Suprapubic skin (tissue), 4 donors: ENCODE data around the gene MIPEP.

Source experiments
- EP300 ChIP-seq: sonication (generic); formaldehyde crosslinking; IDR thresholded peaks from one replicate; pipeline ENCODE4 v1.6.1; 2017; ENCODE audit warnings: antibody characterized with exemption
- POLR2A ChIP-seq, 2 donors: fragments of 450-650 bp; IDR thresholded peaks; one replicate each; pipeline ENCODE4 v1.6.1; 2017; ENCODE audit warnings: antibody characterized with exemption in 2 of 2, mild to moderate bottlenecking in 2 of 2, moderate library complexity in 2 of 2
- POLR2AphosphoS5 ChIP-seq, 3 donors: sonication (generic); formaldehyde crosslinking; IDR thresholded peaks; one replicate each; pipeline ENCODE4 v1.6.1; 2017; ENCODE audit warnings: antibody characterized with exemption in 3 of 3
- TF ChIP-seq, protein P1 (sequence below), 2 donors: fragments of 200-600 bp in 1 of 2; fragments of 450-650 bp in 1 of 2; sonication (generic) in 1 of 2; IDR thresholded peaks; one replicate each; pipeline ENCODE4 v1.5.1; 2016 to 2019; ENCODE audit warnings: antibody characterized with exemption in 2 of 2, mild to moderate bottlenecking in 1 of 2, moderate library complexity in 1 of 2

DNA sequence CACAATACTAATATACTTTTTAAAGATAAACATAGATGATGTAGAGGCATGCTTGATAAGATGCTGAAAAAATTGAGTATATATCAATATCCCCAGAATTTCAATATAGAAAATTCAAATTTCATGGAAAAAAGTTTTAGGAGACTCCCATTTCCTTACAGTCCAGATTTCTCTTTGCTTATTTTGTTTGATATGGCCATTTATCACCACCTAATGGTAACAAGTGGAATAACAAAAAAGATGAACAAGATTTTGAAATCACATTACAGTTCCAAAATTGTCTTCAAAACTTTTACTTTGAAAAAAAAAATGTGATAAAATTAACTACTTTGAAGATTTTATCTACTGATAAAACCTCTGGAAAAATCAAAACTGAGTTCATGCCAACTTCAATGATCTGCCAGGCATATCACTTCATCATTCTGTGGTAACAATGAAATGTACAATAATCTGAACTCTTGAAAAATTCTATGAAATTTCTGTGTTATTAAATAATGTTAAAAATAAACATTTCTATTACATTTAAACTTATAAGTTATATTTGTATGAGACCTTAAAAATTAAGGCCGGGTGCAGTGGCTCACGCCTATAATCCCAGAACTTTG lies 17.5 kb downstream of the MIPEP start:
- TF ChIP-seq, protein P1, sequence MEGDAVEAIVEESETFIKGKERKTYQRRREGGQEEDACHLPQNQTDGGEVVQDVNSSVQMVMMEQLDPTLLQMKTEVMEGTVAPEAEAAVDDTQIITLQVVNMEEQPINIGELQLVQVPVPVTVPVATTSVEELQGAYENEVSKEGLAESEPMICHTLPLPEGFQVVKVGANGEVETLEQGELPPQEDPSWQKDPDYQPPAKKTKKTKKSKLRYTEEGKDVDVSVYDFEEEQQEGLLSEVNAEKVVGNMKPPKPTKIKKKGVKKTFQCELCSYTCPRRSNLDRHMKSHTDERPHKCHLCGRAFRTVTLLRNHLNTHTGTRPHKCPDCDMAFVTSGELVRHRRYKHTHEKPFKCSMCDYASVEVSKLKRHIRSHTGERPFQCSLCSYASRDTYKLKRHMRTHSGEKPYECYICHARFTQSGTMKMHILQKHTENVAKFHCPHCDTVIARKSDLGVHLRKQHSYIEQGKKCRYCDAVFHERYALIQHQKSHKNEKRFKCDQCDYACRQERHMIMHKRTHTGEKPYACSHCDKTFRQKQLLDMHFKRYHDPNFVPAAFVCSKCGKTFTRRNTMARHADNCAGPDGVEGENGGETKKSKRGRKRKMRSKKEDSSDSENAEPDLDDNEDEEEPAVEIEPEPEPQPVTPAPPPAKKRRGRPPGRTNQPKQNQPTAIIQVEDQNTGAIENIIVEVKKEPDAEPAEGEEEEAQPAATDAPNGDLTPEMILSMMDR (IDR thresholded peaks at IDR 0.05), result peak; percentile 33 to 45
- no peak for TF ChIP-seq POLR2A (IDR thresholded peaks at IDR 0.05)
- no peak for TF ChIP-seq POLR2AphosphoS5 (IDR thresholded peaks at IDR 0.05)
- no peak for TF ChIP-seq EP300
